Natural killer cell (primary cell): Measurements from ENCODE around the gene LAMA5. TPM values are rescaled to one million over a fixed set of nuclear protein-coding genes. Genes with fewer than 3 reads are reported as not detected.

ENCODE experiments used
- ATAC-seq, 3 donors: fragments of 150-1000 bp in 2 of 3; fragments of 200-7000 bp in 1 of 3; cut with Tn5 transposase; 1 replicate in 1 of 3; 2 replicates in 2 of 3; pipeline ENCODE4 v1.10.0; 2021; ENCODE audit warnings: mild to moderate bottlenecking in 2 of 3, moderate library complexity in 2 of 3
- DNase-seq, 2 donors: peaks; one replicate each; pipeline versions ENCODE4 v3.0.0 to v3.0.0-alpha.2; 2013 to 2021; ENCODE audit warnings: mixed read lengths in 1 of 2
- H3K27ac ChIP-seq: one replicate; pipeline ENCODE4 v1.5.1; 2013; ENCODE audit warnings: mild to moderate bottlenecking, low read length
- H3K27me3 ChIP-seq: one replicate; pipeline ENCODE4 v1.6.1; 2013; ENCODE audit warnings: low read length; ENCODE audit not compliant: control insufficient read depth, insufficient read depth
- H3K36me3 ChIP-seq: one replicate; pipeline ENCODE4 v1.6.1; 2013; ENCODE audit warnings: low read length; ENCODE audit not compliant: control insufficient read depth, insufficient read depth
- H3K4me1 ChIP-seq: one replicate; pipeline ENCODE4 v1.6.1; 2013; ENCODE audit warnings: low read length; ENCODE audit not compliant: control insufficient read depth, insufficient read depth
- H3K4me3 ChIP-seq: one replicate; pipeline ENCODE4 v1.5.1; 2013; ENCODE audit warnings: low read length
- H3K9me3 ChIP-seq: one replicate; pipeline ENCODE4 v1.6.1; 2013; ENCODE audit warnings: low read length; ENCODE audit not compliant: control insufficient read depth, insufficient read depth
- H3K27ac Mint-ChIP-seq, 2 donors: one replicate each; pipeline ENCODE4 v1.8.0; 2022; ENCODE audit warnings: mild to moderate bottlenecking in 2 of 2, mixed read lengths in 2 of 2, moderate library complexity in 1 of 2
- H3K27me3 Mint-ChIP-seq, 2 donors: one replicate each; pipeline ENCODE4 v1.8.0; 2022; ENCODE audit warnings: low read depth in 2 of 2, mixed read lengths in 2 of 2
- H3K36me3 Mint-ChIP-seq: one replicate; pipeline ENCODE4 v1.8.0; 2022; ENCODE audit warnings: mixed read lengths
- H3K4me1 Mint-ChIP-seq, 2 donors: one replicate each; pipeline ENCODE4 v1.8.0; 2022; ENCODE audit warnings: mixed read lengths in 2 of 2
- H3K4me3 Mint-ChIP-seq: one replicate; pipeline ENCODE4 v1.8.0; 2022; ENCODE audit warnings: mild to moderate bottlenecking, moderate library complexity, mixed read lengths
- H3K9me3 Mint-ChIP-seq, 2 donors: one replicate each; pipeline ENCODE4 v1.8.0; 2022; ENCODE audit warnings: mixed read lengths in 2 of 2
- WGBS: methylation state at CpG from one replicate; pipeline ENCODE4 v1.1.7; 2013; ENCODE audit warnings: missing lambda C conversion rate; ENCODE audit not compliant: insufficient coverage; 5-methylcytosine and 5-hydroxymethylcytosine counted together
- intact Hi-C: fragments of 100-400 bp; cut with micrococcal nuclease; formaldehyde crosslinking; loops from one replicate; pipeline ENCODE4 v1.14.2; 2022
- total RNA-seq, 4 donors: library from RNA; stranded (reverse); fragments of 120-200 nt in 1 of 4; gene quantifications; one replicate each; pipeline versions ENCODE4 v1.2.3 to v1.2.4, GENCODE V29; 2013 to 2022
- TF ChIP-seq, protein P1 (sequence below): fragments of 200-600 bp; IDR thresholded peaks from one replicate; pipeline ENCODE4 v1.8.0; 2022; ENCODE audit warnings: antibody characterized with exemption

The LAMA5 gene
- total RNA-seq, 3 donors from 2014 or later (not counting 1 experiment from before 2014, with no cell fraction given): 1.0 to 4.3 (median 1.4) TPM

DNA sequence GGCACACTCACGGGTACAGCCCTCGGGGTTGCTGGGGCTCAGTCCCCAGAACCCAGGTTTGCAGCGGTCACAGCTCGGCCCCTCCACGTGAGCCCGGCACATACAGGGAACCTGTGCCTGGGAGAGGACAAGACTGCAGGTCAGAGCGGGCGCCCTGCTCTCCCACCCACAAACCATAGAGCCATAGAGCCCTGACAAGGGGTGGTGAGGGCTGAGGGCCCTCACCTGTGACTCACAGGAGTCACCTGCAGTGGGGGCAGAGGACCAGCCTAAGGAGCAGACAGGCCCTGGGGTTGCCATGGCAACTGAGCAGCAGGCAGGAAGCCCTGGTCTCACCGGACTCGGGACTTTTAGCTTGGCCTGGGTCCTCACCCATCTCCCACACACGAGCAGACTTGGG, 30.8 kb downstream of the LAMA5 start:
- no peak for DNase-seq
- H3K27me3 Mint-ChIP-seq: peaks cover 8 to 10% of the 10 kb centered on the region in 2 donors
- H3K4me1 Mint-ChIP-seq: no peaks in the 10 kb centered on the region
- WGBS: 83% methylated on average over 11 of the region's 11 CpGs
- no peaks in the 10 kb centered on the region for H3K27me3 ChIP-seq
- TF ChIP-seq, protein P1, sequence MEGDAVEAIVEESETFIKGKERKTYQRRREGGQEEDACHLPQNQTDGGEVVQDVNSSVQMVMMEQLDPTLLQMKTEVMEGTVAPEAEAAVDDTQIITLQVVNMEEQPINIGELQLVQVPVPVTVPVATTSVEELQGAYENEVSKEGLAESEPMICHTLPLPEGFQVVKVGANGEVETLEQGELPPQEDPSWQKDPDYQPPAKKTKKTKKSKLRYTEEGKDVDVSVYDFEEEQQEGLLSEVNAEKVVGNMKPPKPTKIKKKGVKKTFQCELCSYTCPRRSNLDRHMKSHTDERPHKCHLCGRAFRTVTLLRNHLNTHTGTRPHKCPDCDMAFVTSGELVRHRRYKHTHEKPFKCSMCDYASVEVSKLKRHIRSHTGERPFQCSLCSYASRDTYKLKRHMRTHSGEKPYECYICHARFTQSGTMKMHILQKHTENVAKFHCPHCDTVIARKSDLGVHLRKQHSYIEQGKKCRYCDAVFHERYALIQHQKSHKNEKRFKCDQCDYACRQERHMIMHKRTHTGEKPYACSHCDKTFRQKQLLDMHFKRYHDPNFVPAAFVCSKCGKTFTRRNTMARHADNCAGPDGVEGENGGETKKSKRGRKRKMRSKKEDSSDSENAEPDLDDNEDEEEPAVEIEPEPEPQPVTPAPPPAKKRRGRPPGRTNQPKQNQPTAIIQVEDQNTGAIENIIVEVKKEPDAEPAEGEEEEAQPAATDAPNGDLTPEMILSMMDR: no peak
- H3K4me3 ChIP-seq: no peak overlapping the region
- no peaks in the 10 kb centered on the region for H3K9me3 Mint-ChIP-seq
- H3K4me3 Mint-ChIP-seq: no peak overlapping the region
- no peaks in the 10 kb centered on the region for H3K36me3 ChIP-seq
- no peaks in the 10 kb centered on the region for H3K9me3 ChIP-seq
- ATAC-seq: no peak
- H3K27ac Mint-ChIP-seq: no peak overlapping the region
- intact Hi-C loops: no loop called here
- no peak overlapping the region for H3K27ac ChIP-seq
- no peaks in the 10 kb centered on the region for H3K36me3 Mint-ChIP-seq
- peaks cover 24% of the 10 kb centered on the region for H3K4me1 ChIP-seq

DNA sequence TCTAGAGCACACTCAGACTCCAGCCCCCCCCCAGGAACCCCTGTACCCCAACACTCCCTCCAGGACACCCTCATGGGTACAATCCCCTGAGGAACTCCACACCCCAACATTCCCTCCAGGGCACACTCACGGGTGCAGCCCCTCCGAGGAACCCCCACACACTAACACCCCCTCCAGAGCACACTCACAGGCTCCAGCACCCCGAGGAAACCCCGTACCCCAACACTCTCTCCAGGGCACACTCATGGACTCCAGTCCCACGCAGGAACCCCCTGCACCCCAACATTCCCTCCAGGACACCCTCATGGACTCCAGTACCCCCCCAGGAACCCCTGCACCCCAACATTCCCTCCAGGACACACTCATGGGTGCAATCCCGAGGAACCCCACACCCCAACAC, 31.6 kb downstream of the LAMA5 start:
- Histone ChIP-seq H3K27ac (no peak overlapping the region), H3K9me3 (no peaks in the 10 kb centered on the region), H3K27me3 (no peaks in the 10 kb centered on the region), H3K4me1 (peaks cover 24% of the 10 kb centered on the region), H3K36me3 (no peaks in the 10 kb centered on the region), H3K4me3 (no peak overlapping the region)
- no peak for ATAC-seq
- 86% methylated on average over 6 of the region's 6 CpGs for WGBS
- Mint-ChIP-seq H3K4me1 (no peaks in the 10 kb centered on the region), H3K9me3 (no peaks in the 10 kb centered on the region), H3K36me3 (no peaks in the 10 kb centered on the region), H3K27me3 (peaks cover 8 to 10% of the 10 kb centered on the region in 2 donors), H3K4me3 (no peak overlapping the region), H3K27ac (no peak overlapping the region)
- intact Hi-C loops: no loop called here
- no peak for DNase-seq
- TF ChIP-seq, protein P1: no peak

DNA sequence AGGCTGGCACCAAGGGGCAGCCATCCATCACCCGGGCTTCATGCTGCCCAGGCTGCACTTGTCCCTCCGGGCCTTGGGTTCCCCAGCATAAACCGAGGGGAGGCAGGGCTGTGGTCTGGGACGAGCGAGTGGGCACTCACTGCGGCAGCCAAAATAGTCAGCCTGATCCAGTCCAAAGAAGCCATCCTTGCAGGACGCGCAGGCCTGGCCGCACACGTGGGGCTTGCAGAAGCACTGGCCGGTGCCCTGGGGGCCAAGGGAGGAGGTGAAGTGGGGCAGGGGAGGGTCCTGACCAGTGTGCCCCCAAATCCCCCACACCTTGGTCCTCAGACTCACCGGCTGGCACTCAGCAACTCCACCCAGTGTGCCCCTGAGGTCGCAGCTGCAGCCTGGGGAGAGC, 32.2 kb downstream of the LAMA5 start:
- Histone ChIP-seq H3K27me3 (no peaks in the 10 kb centered on the region), H3K27ac (no peak overlapping the region), H3K4me1 (peaks cover 24% of the 10 kb centered on the region), H3K4me3 (no peak overlapping the region), H3K9me3 (no peaks in the 10 kb centered on the region), H3K36me3 (no peaks in the 10 kb centered on the region)
- no peak overlapping the region for H3K4me3 Mint-ChIP-seq
- no peaks in the 10 kb centered on the region for H3K9me3 Mint-ChIP-seq
- no peaks in the 10 kb centered on the region for H3K4me1 Mint-ChIP-seq
- DNase-seq (no peak), ATAC-seq (no peak)
- H3K36me3 Mint-ChIP-seq: no peaks in the 10 kb centered on the region
- no peak overlapping the region for H3K27ac Mint-ChIP-seq
- intact Hi-C loops: no loop called here
- WGBS: 89% methylated on average over 13 of the region's 13 CpGs
- H3K27me3 Mint-ChIP-seq: peaks cover 6 to 7% of the 10 kb centered on the region in 2 donors
- TF ChIP-seq, protein P1: no peak

DNA sequence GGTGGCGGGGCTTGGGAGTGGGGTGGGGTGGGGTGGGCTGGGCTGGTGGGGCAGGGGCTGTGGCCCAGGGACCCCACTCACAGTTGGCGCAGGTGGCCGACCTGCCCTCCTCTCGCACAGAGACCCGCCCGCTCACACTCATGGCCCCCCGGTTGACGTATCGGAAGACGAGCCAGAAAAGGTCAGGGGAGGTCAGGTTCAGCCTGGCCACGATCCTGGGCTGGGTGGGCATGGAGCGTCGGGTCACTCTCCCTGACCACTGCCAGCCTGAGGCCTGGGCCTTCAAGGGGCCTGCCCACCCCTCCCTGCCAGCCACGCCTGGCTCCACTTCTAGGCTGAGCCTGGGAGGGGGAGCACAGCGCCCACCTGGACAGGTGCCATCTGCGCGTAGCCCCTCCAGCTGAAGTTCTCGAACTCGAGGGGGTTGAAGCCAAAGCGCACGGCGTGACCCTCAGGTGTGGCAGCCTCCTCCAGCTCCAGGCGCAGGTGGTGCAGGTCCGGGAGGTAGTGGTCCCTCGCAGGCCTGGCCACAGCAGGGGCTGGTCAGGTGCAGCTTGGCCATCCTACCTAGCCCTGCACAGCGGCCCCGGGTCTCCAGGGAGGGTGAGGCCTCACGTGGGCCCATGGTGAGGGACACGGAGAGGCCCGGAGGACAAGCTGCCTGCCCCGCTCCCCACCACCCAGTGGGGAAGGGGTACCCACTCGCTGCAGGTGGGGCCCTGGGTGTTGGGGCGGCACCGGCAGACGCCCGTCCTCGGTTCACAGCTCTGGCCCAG, 33.1 kb downstream of the LAMA5 start:
- no peak for DNase-seq
- H3K9me3 ChIP-seq: no peaks in the 10 kb centered on the region
- H3K36me3 ChIP-seq: no peaks in the 10 kb centered on the region
- H3K27me3 ChIP-seq: no peaks in the 10 kb centered on the region
- 88% methylated on average over 37 of the region's 37 CpGs for WGBS
- Mint-ChIP-seq H3K4me3 (no peak overlapping the region), H3K36me3 (no peaks in the 10 kb centered on the region), H3K9me3 (no peaks in the 10 kb centered on the region), H3K27me3 (no peaks in the 10 kb centered on the region), H3K4me1 (no peaks in the 10 kb centered on the region), H3K27ac (no peak overlapping the region)
- intact Hi-C loops: no loop called here
- TF ChIP-seq, protein P1: no peak
- ATAC-seq: no peak
- no peak overlapping the region for H3K27ac ChIP-seq
- peaks cover 24% of the 10 kb centered on the region for H3K4me1 ChIP-seq
- H3K4me3 ChIP-seq: no peak overlapping the region
